HEK293T (cell line): ENCODE results near the gene RDH14.

ENCODE experiments used
- BHLHE40 ChIP-seq: fragments of 450-650 bp; IDR thresholded peaks from 2 replicates; pipeline ENCODE4 v1.6.1; 2016; ENCODE audit warnings: mild to moderate bottlenecking, moderate library complexity, borderline replicate concordance
- ELF4 ChIP-seq: fragments of 450-650 bp; IDR thresholded peaks from 2 replicates; pipeline ENCODE4 v1.6.1; 2017; ENCODE audit warnings: antibody characterized with exemption
- FOXA1 ChIP-seq: fragments of 450-650 bp; IDR thresholded peaks from 2 replicates; pipeline ENCODE4 v1.6.1; 2016; ENCODE audit warnings: mild to moderate bottlenecking
- FOXM1 ChIP-seq: fragments of 450-650 bp; IDR thresholded peaks from 2 replicates; pipeline ENCODE4 v1.6.1; 2017; ENCODE audit warnings: mild to moderate bottlenecking, borderline replicate concordance
- HDGF ChIP-seq: fragments of 450-650 bp; IDR thresholded peaks from 2 replicates; pipeline ENCODE4 v1.6.1; 2017; ENCODE audit warnings: antibody characterized with exemption, borderline replicate concordance
- L3MBTL2 ChIP-seq: fragments of 450-650 bp; conservative IDR thresholded peaks from 2 replicates; pipeline ENCODE4 v1.6.1; 2016; ENCODE audit warnings: mild to moderate bottlenecking
- LEF1 ChIP-seq: fragments of 450-650 bp; IDR thresholded peaks from 2 replicates; pipeline ENCODE4 v1.6.1; 2017; ENCODE audit warnings: mild to moderate bottlenecking, borderline replicate concordance
- NFRKB ChIP-seq: fragments of 450-650 bp; IDR thresholded peaks from 2 replicates; pipeline ENCODE4 v1.6.1; 2016; ENCODE audit warnings: mild to moderate bottlenecking, moderate library complexity
- SP1 ChIP-seq: fragments of 450-650 bp; IDR thresholded peaks from 2 replicates; pipeline ENCODE4 v1.6.1; 2017
- SUZ12 ChIP-seq: fragments of 450-650 bp; IDR thresholded peaks from 2 replicates; pipeline ENCODE4 v1.6.1; 2016; ENCODE audit warnings: mild to moderate bottlenecking
- TARDBP ChIP-seq: fragments of 450-650 bp; IDR thresholded peaks from 2 replicates; pipeline ENCODE4 v1.6.1; 2016
- TF ChIP-seq, protein P1 (sequence below): fragments of 450-650 bp; IDR thresholded peaks from 2 replicates; pipeline ENCODE4 v1.6.1; 2016

DNA sequence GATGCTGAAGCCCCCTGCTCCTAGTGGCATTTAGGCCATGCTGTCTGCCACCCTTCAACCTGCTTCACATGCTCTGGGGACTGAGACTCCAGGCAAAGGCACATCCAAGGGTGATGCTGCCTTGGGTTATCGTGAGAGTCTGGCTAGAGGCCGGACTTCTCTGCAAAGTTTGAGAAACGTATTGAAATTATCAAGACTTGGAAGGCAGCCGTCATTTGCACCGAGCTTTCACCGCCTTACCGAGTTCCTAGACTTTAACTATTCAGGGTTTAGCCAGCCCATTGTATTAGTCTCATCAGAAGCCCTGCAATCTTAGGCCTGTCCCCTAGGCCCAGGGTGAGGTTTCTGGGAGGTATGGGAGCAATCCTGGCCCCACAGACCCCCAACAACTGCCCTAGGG is 34.0 kb downstream of the RDH14 start:
- TF ChIP-seq ELF4 (no peak), SUZ12 (no peak), FOXM1 (no peak), L3MBTL2 (no peak), TARDBP (no peak), FOXA1 (no peak), NFRKB (no peak), LEF1 (no peak), SP1 (no peak), BHLHE40 (no peak), HDGF (no peak)
- TF ChIP-seq, protein P1, sequence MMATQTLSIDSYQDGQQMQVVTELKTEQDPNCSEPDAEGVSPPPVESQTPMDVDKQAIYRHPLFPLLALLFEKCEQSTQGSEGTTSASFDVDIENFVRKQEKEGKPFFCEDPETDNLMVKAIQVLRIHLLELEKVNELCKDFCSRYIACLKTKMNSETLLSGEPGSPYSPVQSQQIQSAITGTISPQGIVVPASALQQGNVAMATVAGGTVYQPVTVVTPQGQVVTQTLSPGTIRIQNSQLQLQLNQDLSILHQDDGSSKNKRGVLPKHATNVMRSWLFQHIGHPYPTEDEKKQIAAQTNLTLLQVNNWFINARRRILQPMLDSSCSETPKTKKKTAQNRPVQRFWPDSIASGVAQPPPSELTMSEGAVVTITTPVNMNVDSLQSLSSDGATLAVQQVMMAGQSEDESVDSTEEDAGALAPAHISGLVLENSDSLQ, result no peak
